ENCODE data around the gene LMNA.

- TF ChIP-seq, protein P1, sequence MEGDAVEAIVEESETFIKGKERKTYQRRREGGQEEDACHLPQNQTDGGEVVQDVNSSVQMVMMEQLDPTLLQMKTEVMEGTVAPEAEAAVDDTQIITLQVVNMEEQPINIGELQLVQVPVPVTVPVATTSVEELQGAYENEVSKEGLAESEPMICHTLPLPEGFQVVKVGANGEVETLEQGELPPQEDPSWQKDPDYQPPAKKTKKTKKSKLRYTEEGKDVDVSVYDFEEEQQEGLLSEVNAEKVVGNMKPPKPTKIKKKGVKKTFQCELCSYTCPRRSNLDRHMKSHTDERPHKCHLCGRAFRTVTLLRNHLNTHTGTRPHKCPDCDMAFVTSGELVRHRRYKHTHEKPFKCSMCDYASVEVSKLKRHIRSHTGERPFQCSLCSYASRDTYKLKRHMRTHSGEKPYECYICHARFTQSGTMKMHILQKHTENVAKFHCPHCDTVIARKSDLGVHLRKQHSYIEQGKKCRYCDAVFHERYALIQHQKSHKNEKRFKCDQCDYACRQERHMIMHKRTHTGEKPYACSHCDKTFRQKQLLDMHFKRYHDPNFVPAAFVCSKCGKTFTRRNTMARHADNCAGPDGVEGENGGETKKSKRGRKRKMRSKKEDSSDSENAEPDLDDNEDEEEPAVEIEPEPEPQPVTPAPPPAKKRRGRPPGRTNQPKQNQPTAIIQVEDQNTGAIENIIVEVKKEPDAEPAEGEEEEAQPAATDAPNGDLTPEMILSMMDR (IDR thresholded peaks at IDR 0.05 in 8 of 11, conservative IDR thresholded peaks at IDR 0.05 in 3 of 11), result no peak
- TF ChIP-seq POLR2AphosphoS5 (IDR thresholded peaks at IDR 0.05) (no peak), POLR2A (IDR thresholded peaks at IDR 0.05) (no peak)
These were observed 9.4 kb upstream of the LMNA start for GRCh38 chr1:156104861-156105832.

All from spleen (tissue), 7 donors.